ENCODE data around the gene MCRIP2.
A peak's percentile ranks its signal among the peaks of the same experiment; 100 is the strongest.

MCRIP2 gene

DNA sequence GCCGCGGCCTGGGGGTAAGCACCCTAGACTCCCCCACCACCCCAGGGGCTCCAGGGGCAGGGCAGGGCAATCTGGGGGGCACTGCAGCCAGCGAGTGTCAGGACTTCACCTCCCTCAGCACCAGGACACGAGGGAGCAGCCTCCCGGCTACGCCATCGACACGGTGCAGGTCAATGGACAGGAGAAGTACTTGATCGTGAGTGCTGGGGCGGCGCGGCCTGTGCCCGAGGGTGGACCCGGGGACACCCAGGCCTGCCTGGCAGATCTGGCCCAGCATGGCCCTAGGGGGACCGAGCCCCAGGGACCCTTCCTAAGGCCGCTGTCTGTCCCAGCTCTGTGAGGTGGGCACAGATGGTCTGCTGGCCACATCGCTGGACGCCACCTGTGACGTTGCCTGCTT lies 30.7 kb downstream of the MCRIP2 start:
- DNase-seq: no peak

DNA sequence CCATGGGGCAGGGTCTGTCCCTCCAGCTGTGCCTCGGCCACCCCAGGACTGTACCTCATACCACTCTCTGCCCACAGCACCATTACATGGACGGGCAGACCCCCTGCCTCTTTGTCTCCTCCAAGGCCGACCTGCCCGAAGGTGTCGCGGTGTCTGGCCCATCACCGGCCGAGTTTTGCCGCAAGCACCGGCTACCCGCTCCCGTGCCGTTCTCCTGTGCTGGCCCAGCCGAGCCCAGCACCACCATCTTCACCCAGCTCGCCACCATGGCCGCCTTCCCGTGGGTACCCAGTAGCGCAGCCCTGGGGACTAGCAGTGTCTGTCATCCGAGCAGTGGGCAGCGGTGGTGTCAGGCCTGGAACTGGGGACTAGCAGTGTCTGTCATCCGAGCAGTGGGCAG lies 31.2 kb downstream of the MCRIP2 start:
- no peak for DNase-seq

DNA sequence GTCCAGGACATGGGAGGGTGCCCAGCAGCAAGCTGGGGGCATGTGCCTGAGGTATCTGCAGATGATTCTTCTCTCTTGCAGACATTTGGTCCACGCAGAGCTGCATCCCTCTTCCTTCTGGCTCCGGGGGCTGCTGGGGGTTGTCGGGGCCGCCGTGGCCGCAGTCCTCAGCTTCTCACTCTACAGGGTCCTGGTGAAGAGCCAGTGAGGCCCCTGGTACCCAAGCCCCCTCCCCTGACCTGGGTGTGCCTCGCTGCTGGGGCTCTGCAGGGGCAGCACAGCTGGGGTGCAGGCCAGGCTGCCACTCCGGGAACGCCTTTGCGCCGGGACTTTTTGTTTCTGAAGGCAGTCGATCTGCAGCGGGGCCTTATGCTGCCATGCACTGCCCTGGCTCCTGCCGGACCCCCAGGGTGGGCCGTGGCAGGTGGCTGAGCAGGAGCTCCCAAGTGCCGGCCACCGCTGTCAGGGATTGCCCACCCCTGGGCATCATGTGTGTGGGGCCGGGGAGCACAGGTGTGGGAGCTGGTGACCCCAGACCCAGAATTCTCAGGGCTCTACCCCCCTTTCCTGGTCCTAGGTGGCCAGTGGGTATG lies 31.9 kb downstream of the MCRIP2 start:
- no peak for DNase-seq

DNA sequence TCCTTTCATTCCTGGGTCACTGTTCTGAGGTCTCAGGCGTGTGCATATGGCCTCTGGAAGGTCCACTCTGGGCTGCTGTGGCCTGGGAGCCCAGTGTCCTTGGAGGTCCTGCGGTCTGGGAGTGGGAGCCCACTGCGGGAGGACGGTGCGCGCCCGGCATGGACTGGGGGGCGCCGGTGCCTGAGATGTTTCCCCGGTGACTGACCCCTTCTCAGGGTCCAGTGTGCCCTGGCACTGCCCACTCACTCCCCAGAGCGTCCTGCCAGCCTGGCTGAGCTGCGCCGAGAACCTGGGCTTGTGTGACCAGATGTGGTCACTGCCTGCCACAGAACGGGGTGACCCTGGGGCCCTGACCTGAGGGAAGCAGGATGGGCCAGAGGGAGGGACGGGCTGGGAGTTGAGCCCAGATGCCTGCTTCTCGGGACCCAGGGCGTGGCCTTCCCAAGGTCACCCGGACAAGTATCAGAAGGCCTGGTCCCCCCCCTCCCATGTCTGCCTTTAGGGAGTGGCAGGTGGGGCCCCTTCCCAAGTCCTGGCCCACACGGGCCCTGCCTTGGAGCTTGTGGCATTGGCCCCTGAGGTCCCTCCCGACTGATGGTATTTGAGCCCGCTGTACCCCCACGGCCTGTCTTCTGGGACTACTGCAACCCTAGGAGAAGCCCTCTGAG lies 32.7 kb downstream of the MCRIP2 start:
- no peak for DNase-seq

DNA sequence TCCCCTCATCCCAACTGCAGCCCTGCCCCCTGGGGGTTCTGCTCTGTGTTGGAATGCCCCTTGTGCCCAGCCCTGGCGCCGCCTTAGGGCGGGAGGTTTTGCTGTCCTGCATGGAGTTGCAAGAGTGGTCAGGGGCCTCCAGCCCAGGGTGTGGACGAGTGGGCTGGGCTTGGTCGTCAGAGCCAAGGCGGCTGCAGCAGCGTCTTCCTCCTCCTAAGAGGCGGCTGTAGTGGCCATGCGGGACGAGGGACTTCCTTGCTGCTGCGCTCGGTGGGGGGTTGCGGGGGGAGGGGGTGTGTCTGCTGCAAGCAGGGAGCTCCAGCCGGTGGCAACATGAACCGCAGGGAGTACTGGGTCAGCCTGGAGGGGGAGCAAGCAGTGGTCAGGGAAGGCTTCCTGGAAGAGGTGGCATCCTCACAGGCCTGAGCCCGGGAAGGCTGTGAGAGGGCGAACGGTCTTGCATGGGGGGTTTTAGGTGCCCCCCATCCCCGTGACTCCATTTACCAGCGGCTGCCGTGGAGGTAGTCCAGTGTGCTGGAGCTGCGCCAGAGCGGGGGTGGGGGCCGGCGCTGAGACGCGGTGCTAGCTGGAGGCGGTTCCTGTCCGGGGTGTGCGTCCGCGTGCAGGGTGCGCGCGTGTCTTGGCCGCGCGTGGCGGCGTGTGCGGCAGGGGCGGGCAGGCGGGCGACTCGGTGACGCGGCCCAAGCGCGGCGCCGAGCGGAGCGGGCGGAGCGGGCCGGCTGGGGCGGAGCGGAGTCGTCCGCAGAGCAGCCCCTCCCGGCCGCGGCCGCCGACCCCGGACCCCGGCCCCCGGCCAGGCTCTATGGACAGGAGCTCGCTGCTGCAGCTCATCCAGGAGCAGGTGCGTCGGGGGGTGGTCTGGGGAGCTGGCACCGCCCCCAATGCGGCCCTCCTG lies 33.6 kb downstream of the MCRIP2 start, which contains the start of gene RHBDL1:
RHBDL1 (plus strand) TSS at position 704 of the 916 bp plus-strand sequence; CDS start at position 824, 120 bp downstream.
- DNase-seq: no peak

DNA sequence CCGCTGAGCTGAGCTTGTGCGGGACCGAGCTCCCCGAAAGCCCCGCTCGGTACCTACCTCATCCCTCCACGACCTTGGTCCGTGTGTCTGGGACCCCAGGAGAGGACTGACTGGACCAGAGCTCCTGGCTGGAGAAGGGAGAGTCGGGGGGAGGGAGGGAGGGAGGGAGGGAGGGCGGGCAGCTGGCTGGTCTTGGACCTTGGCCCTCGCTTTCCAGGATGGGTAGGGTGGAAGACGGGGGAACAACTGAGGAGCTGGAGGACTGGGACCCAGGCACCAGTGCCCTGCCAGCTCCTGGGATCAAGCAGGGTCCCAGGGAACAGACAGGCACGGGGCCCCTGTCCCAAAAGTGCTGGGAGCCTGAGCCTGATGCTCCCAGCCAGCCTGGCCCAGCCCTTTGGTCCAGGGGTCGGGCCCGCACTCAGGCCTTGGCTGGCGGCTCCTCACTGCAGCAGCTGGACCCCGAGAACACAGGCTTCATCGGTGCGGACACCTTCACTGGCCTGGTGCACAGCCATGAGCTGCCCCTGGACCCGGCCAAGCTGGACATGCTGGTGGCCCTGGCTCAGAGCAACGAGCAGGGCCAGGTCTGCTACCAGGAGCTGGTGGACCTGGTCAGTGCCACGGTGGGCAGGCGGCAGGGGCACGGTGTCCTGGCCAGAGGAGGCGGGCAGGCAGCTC lies 34.4 kb downstream of the MCRIP2 start:
- DNase-seq: no peak

DNA sequence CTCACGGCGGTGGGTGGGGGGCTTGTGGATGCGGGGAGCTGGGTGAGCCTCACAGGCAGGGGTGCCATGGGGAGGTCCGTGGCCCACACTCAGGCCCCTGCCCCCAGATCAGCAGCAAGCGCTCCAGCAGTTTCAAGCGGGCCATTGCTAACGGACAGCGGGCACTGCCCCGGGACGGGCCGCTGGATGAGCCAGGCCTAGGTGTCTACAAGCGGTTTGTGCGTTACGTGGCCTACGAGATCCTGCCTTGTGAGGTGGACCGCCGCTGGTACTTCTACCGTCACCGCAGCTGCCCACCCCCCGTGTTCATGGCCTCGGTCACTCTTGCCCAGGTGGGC lies 34.9 kb downstream of the MCRIP2 start:
- no peak for DNase-seq

DNA sequence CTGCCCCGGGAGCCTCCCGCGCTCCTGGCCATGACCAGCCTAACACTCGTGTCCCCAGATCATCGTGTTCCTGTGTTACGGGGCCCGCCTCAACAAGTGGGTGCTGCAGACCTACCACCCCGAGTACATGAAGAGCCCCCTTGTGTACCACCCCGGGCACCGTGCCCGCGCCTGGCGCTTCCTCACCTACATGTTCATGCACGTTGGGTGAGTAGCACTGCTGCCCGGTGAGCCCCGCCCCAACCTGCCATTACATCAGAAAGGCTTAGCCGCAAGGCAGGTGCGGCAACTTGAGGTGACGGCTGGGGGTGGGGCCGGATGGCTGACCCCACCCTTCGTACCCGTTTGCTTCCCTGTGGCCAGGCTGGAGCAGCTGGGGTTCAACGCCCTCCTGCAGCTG lies 35.3 kb downstream of the MCRIP2 start:
- DNase-seq: peak in 1 of 2 experiments; percentile 28

DNA sequence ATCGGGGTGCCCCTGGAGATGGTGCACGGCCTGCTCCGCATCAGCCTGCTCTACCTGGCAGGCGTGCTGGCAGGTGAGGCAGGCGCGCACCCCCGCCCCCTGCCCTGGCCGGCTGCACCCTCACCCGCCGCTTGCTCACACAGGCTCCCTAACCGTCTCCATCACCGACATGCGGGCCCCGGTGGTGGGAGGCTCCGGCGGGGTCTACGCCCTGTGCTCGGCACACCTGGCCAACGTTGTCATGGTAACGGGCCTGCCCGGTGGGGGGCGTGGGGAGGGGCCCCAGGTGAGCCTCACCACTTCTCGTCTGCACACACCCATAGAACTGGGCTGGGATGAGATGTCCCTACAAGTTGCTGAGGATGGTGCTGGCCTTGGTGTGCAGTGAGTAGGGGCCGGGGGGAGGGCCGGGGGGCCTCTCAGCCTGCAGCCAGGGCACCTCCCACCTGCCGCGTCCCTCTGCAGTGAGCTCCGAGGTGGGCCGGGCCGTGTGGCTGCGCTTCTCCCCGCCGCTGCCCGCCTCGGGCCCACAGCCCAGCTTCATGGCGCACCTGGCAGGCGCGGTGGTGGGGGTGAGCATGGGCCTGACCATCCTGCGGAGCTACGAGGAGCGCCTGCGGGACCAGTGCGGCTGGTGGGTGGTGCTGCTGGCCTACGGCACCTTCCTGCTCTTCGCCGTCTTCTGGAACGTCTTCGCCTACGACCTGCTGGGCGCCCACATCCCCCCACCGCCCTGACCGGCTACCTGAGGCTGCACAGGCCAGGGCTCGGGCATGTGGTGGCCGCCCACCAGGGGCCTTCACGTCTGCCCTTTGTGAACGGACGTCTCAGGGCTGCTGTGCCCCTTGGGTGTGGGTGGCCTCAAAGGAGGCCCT lies 35.9 kb downstream of the MCRIP2 start:
- no peak for DNase-seq

DNA sequence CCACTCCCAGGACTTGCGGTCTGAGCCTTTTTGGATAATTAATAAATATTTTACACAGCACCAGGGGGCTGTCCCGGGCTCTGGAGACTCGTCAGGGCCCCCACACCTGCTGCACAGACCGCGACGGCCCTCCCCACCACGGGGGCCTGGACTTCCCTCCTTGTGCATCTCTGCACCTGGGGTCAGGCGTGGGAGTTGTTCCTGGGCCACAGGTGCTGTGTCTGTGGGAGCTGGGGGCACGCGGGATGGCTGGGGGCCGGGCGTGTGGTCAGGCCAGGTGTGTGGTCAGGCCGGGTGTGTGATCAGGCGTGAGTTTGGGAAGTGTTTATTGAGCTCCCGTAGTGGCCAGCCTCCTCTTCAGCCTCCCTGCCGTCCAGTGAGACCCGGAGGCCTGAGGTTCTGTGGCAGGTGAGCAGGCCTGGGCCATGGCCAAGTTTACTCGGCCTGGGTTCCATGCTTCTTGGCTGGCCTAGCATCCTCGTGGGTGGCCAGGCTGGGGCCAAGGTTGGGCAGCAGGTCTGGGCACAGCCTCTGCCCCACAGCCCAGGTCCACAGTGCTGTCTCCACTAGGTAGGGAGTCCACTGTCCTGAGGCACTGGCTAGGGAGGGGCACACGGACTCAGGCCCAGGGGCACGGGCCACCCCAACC lies 36.7 kb downstream of the MCRIP2 start:
- DNase-seq: no peak

DNA sequence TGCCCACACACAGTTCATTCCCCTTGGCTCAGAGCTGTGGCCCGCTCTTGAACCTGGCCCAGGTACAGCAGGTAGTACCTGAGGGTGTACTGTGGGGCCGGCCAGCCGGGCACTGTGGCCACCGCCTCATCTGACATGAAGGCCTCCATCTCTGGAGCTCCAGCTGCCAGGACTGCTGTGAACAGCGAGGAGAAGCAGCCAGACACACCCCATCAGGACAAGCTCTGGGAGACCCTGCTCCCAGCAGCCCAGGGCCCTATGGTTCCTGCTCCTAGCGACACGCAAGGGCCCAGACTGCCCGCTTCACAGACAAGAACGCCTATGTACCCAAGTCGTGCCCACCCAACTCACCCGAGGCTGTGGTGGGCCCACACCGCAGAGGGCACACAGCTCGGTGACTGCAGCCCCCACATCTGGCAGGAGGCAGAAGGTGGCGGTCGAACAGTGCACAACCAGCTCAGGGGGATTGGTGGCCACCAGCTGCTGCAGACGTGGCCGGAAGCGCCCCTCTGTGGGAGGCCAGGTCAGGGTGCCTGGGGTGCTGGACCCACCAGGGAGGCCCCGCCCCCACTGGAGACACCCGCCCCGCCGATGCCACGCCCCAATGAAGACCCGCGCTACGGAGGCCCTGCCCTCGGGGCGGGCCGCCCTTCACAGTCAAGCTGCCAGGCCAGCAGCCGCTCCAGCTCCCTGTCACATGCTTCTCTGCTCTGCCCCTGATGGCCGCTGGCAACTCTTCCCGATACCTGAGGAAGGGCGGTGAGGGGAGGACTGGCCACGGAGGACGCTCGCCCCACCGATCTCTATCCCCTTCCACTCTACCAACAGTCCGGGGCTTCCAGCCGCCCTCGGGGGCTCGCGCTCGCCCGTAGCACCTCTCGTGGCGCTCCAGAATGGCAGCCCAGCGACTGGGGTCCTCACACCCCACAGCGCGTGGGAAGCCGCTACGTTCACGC lies 37.5 kb downstream of the MCRIP2 start:
- peak in 1 of 2 experiments; percentile 39 for DNase-seq

DNA sequence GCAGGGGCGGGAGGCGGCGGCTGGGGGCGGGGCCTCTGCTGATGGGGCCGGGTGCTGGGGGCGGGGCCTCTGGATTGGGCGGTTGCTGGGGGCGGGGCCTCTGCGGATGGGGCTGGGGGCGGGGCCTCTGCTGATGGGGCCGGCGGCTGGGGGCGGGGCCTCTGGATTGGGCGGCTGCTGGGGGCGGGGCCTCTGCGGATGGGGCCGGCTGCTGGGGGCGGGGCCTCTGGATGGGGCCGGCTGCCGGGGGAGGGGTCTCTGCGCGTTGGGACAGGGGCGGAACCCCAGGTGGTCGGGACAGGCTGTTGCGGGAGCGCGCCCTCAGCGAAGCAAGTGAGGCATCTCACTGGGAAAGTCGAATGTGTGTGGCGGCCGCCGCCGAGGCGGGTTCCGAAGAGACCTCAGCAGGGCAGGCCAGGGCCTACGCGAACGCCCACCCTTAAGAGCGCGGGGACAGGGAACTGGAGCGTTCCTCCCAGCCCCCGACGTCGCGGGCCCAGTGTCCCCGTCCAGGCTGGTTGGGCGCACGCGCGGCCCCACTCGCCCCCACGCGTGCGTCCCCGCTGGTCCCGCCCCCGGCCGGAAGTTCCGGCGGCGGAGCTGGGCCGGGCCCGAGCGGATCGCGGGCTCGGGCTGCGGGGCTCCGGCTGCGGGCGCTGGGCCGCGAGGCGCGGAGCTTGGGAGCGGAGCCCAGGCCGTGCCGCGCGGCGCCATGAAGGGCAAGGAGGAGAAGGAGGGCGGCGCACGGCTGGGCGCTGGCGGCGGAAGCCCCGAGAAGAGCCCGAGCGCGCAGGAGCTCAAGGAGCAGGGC lies 38.4 kb downstream of the MCRIP2 start, which contains the start of gene STUB1:
STUB1 (plus strand) TSS at position 597 of the 811 bp plus-strand sequence; CDS start at position 713, 116 bp downstream.
- peak; percentile 88 to 90 for DNase-seq

DNA sequence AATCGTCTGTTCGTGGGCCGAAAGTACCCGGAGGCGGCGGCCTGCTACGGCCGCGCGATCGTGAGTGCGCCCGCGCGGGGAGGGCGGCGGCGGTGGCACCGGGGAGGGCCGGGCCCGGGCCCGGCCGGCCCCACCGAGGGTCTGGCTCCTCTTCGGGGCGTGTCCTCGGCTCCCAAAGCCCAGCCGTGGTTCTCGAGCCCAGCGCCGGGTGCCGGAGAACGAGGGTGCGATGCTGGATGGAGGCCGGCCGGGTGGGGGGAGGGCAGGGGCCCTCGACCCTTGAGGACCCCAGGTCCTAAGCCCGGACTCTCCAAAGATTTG lies 39.0 kb downstream of the MCRIP2 start:
- no peak for DNase-seq

DNA sequence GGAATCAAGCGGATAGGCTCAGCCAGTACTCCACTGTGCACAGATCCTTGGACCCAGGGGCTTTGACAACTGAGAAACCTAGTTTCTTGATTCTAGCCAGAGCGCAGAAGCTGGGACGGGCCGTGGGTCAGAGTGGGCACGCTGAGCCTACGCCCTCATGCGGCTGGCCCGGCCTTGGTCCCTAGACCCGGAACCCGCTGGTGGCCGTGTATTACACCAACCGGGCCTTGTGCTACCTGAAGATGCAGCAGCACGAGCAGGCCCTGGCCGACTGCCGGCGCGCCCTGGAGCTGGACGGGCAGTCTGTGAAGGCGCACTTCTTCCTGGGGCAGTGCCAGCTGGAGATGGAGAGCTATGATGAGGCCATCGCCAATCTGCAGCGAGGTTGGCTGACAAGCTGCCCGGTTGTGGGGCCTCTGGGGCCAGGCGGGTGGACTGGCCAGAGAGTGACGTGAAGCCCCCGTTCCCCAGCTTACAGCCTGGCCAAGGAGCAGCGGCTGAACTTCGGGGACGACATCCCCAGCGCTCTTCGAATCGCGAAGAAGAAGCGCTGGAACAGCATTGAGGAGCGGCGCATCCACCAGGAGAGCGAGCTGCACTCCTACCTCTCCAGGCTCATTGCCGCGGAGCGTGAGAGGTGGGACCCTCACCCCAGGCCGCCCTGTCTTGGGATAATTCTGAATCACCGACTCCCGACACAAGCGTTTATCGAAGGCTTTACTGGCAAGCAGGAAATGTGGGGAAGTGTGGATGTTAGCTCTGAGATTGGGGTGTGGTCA lies 39.5 kb downstream of the MCRIP2 start:
- no peak for DNase-seq

DNA sequence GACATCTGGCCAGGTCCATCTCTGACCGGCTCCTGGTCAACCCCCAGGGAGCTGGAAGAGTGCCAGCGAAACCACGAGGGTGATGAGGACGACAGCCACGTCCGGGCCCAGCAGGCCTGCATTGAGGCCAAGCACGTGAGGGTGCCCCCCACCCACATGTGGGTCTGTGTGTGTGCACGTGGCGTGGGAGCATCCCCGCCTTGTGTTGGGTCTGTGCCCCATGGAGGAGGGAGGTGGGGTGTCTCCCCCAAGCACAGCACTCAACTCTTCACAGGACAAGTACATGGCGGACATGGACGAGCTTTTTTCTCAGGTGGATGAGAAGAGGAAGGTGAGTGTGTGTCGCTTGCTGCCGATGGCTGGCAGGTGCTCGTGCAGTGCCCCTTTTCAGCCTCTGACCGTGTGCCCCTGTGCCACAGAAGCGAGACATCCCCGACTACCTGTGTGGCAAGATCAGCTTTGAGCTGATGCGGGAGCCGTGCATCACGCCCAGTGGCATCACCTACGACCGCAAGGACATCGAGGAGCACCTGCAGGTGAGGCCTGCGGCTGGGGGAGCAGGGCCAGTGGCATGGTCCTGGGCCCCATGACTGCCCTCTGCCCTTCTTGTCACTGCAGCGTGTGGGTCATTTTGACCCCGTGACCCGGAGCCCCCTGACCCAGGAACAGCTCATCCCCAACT lies 40.3 kb downstream of the MCRIP2 start:
- no peak for DNase-seq

DNA sequence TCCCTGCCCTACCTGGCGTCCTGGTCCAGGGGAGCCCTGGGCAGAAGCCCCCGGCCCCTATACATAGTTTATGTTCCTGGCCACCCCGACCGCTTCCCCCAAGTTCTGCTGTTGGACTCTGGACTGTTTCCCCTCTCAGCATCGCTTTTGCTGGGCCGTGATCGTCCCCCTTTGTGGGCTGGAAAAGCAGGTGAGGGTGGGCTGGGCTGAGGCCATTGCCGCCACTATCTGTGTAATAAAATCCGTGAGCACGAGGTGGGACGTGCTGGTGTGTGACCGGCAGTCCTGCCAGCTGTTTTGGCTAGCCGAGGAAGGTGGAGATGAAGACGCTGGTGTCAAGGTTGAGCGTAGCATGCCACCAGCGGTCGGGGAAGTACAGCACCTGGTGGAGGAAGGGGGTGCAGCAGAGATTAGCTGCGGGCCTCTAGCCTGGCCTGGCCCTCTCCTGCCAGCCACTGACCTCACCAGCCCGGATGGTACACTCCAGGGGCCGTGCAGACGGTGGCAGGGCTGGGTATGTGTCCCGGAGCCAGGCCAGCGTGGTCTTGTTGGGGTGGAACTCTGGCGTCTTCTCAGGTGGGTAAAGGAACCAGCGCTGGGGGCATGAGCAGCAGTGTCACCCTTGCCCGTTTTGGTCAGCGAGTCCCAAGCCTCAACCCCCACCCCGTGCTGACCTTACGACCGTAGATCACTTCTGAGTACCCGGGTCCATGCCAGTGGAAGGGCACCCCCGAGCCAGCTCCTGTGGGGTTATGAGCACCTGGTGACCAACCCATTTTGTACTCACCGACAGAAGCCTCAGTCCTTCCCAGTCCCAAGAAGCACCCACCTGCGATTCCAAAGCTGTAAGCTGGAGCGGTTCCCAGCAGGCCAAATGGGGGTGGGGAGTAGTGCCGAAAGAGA lies 41.1 kb downstream of the MCRIP2 start:
- DNase-seq: no peak
